ENCODE data around the gene NOL9.

NOL9 gene

GRCh38 chr1:6519491-6519934 is 34.8 kb downstream of the NOL9 start:
- DNase-seq: peak; percentile 64

GRCh38 chr1:6517435-6517851 is 36.9 kb downstream of the NOL9 start:
- DNase-seq: no peak

GRCh38 chr1:6515771-6516170 is 38.5 kb downstream of the NOL9 start:
- DNase-seq: no peak

GRCh38 chr1:6513320-6513801 is 41.0 kb downstream of the NOL9 start:
- DNase-seq: no peak

- no peak for DNase-seq
Measured at GRCh38 chr1:6512908-6513280, 41.4 kb downstream of the NOL9 start.

- DNase-seq: no peak
Measured at GRCh38 chr1:6512245-6512907, 41.9 kb downstream of the NOL9 start.

- no peak for DNase-seq
Measured at GRCh38 chr1:6511561-6512244, 42.6 kb downstream of the NOL9 start.

GRCh38 chr1:6511056-6511455 is 43.3 kb downstream of the NOL9 start:
- DNase-seq: no peak

GRCh38 chr1:6510493-6510892 is 43.8 kb downstream of the NOL9 start:
- DNase-seq: no peak

- DNase-seq: no peak
Measured at GRCh38 chr1:6509919-6510291, 44.4 kb downstream of the NOL9 start.

GRCh38 chr1:6509220-6509918 is 44.9 kb downstream of the NOL9 start:
- no peak for DNase-seq

- DNase-seq: no peak
Measured at GRCh38 chr1:6508816-6509189, 45.5 kb downstream of the NOL9 start.

- no peak for DNase-seq
Measured at GRCh38 chr1:6508154-6508815, 46.0 kb downstream of the NOL9 start.

- DNase-seq: no peak
Measured at GRCh38 chr1:6507461-6507911, 46.8 kb downstream of the NOL9 start.

- DNase-seq: no peak
Measured at GRCh38 chr1:6507037-6507428, 47.3 kb downstream of the NOL9 start.

- no peak for DNase-seq
Measured at GRCh38 chr1:6506210-6507036, 47.9 kb downstream of the NOL9 start.

- DNase-seq: no peak
Measured at GRCh38 chr1:6505367-6506209, 48.7 kb downstream of the NOL9 start.

- DNase-seq: no peak
Measured at GRCh38 chr1:6504887-6505286, 49.4 kb downstream of the NOL9 start.

GRCh38 chr1:6503884-6504602 is 50.3 kb downstream of the NOL9 start:
- no peak for DNase-seq

GRCh38 chr1:6502000-6502891 is 52.1 kb downstream of the NOL9 start:
- DNase-seq: no peak

All from NCI-H526 treated with DMSO at 0.1 percent for 48 hours (cell line).